Left lung (tissue), 10 donors: Measurements from ENCODE around the gene SASH1. TPM values are rescaled to one million over a fixed set of nuclear protein-coding genes. Genes with fewer than 3 reads are reported as not detected.

Experiments used
- ATAC-seq: fragments of 200-7000 bp; cut with Tn5 transposase; one replicate; pipeline ENCODE4 v1.9.1; 2020; ENCODE audit warnings: moderate library complexity
- DNase-seq, 4 donors: peaks; one replicate each; pipeline ENCODE4 v3.0.0-alpha.2; 2013 to 2020
- H3K27ac ChIP-seq, 2 donors: fragments of 200-600 bp; sonication (generic) in 1 of 2; one replicate each; pipeline versions ENCODE4 v1.5.0 to v1.8.0; 2020 to 2021
- H3K27me3 ChIP-seq, 2 donors: fragments of 200-600 bp; sonication (generic) in 1 of 2; one replicate each; pipeline versions ENCODE4 v1.5.0 to v1.8.0; 2020 to 2021
- H3K36me3 ChIP-seq, 2 donors: fragments of 200-600 bp; sonication (generic) in 1 of 2; one replicate each; pipeline versions ENCODE4 v1.5.0 to v1.8.0; 2020 to 2021
- H3K4me1 ChIP-seq, 2 donors: fragments of 200-600 bp; one replicate each; pipeline ENCODE4 v1.8.0; 2021
- H3K4me3 ChIP-seq, 2 donors: fragments of 200-600 bp; sonication (generic) in 1 of 2; one replicate each; pipeline versions ENCODE4 v1.5.0 to v1.8.0; 2020 to 2021; ENCODE audit warnings: mild to moderate bottlenecking in 1 of 2
- H3K9me3 ChIP-seq, 2 donors: fragments of 200-600 bp; sonication (generic) in 1 of 2; one replicate each; pipeline versions ENCODE4 v1.5.0 to v1.8.0; 2020 to 2021
- CTCF ChIP-seq, 2 donors: fragments of 200-600 bp; sonication (generic) in 1 of 2; IDR thresholded peaks; one replicate each; pipeline versions ENCODE4 v1.5.0 to v1.8.0; 2021; ENCODE audit warnings: antibody characterized with exemption in 2 of 2
- intact Hi-C, 2 donors: fragments of 100-400 bp; cut with DNase I; formaldehyde crosslinking; loops; one replicate each; pipeline versions ENCODE4 v1.11.2 to v1.14.2; 2022
- polyA plus RNA-seq, 6 donors: library from polyadenylated mRNA; unstranded; fragments of 120-200 nt; gene quantifications; one replicate each; pipeline ENCODE4 v1.2.1, GENCODE V29; 2013; ENCODE audit not compliant: insufficient read length in 6 of 6
- total RNA-seq, 2 donors: library from RNA; stranded (reverse); fragmentation: NEBNext Ultra II Directional; extraction: Animal tissue kit (Norgen Biotek cat#: 25700); gene quantifications; one replicate each; pipeline ENCODE4 v1.2.1, GENCODE V29; 2021
- donor health status: DM: no; HTN: yes; CAD: no.
- donor health status: DM: no; HTN: no; CAD: no.

Gene SASH1
- total and polyA plus RNA-seq, 8 donors, result 31.4 to 53.5 (median 34.8) TPM

DNA sequence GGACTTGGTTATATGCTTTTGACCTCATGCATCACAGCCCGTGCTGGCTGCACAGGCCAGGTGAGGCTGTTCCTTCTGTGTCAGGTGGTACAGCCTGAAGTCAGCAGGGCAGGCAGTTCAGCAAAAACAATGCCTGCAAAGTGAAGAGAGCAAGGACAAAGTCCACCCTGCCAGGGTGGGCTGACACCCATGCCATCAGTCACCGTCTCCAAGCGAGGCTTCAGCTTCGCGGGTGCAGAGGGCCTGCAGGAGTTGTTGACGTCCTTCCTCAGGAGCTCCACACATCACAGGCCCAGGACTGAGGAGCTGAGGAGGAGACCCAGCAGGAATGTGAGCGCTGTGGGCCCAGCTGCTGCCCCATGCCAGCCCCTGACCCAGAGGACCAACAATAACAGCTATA lies 111.3 kb downstream of the SASH1 start:
- ATAC-seq (no peak), DNase-seq (no peak)
- intact Hi-C loops, result no loop called here
- Histone ChIP-seq H3K4me3 (no peak overlapping the region), H3K4me1 (peaks cover 0 to 29% of the 10 kb centered on the region in 2 donors), H3K27ac (peak overlapping the region in 1 of 2 donors; percentile 23), H3K9me3 (no peaks in the 10 kb centered on the region), H3K36me3 (no peaks in the 10 kb centered on the region), H3K27me3 (no peaks in the 10 kb centered on the region)
- TF ChIP-seq CTCF (IDR thresholded peaks at IDR 0.05), result no peak

DNA sequence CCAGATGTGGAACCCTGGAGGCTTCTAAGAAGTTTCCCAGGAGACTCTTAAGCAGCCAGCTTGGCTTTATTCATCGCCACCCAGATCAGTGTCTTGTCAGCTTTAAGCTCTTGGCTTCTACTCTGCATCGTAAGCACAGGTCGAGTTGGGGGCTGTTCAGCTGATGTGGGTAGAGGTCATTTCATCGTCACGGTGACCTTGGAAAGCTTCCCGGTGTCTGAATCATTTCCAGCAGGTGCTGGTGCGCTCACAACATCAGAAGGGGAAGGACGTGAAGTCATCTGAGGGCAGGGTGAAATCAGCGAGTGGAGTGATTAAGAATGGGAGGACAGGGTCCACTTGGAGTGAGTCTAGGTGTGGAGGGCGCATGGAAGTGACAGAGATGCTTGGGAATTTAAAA lies 112.6 kb downstream of the SASH1 start:
- intact Hi-C loops, result no loop called here
- TF ChIP-seq CTCF (IDR thresholded peaks at IDR 0.05), result no peak
- Histone ChIP-seq H3K27me3 (no peaks in the 10 kb centered on the region), H3K4me1 (peaks cover 0 to 34% of the 10 kb centered on the region in 2 donors), H3K9me3 (no peaks in the 10 kb centered on the region), H3K27ac (peak overlapping the region in 1 of 2 donors; percentile 23), H3K4me3 (no peak overlapping the region), H3K36me3 (no peaks in the 10 kb centered on the region)
- ATAC-seq (peak; percentile 28), DNase-seq (no peak)

DNA sequence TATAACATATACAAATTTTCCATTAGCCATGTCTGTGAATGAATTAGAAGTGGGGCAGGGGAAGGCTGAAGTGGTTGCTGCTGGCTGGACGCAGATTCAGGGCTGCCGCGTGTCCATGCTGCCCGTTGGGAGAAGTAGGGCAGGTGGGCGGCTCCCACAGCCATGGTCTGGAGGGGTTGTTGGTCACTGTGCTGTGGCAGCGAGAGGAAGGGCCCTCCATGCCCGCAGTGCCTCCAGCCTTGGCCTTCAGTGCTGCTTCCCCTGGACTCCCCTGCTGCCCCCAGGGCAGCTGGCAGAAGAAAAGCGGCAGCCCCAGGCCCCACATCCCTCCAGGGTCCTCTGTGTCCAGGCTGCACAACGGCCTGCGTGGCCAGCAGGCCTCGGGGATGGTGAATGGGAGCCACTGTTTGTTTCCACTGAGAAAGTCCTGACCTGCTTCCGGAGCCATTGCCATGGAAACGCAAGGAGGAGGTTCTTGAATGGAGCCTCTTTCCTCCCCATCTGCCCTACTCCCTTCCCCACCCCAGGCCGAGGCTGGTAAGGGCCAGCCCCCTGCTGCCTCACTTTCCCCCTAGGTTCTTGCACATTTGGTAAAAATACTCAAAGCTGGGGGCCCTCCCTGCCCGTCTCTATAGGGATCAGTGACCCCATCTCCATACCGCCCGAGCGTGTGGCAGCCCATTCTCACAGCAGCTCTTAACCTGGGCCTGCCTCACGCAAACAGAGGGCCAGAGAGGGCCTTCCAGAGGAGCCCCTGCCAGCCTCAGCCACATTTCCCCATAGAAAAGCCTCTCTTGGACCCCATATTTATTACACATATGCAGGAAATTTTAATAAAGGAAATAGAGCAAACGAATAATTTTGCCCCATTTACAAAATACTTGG lies 113.3 kb downstream of the SASH1 start:
- intact Hi-C loops, result no loop called here
- Histone ChIP-seq H3K27me3 (no peaks in the 10 kb centered on the region), H3K4me3 (no peak overlapping the region), H3K4me1 (peaks cover 0 to 33% of the 10 kb centered on the region in 2 donors), H3K9me3 (no peaks in the 10 kb centered on the region), H3K27ac (no peak overlapping the region), H3K36me3 (no peaks in the 10 kb centered on the region)
- no peak for TF ChIP-seq CTCF (IDR thresholded peaks at IDR 0.05)
- no peak for DNase-seq
- no peak for ATAC-seq

GRCh38 chr6:148457137-148457842 lies 114.7 kb downstream of the SASH1 start:
- no peak for DNase-seq
- Histone ChIP-seq H3K9me3 (no peaks in the 10 kb centered on the region), H3K4me1 (peaks cover under 1 to 28% of the 10 kb centered on the region in 2 donors), H3K36me3 (no peaks in the 10 kb centered on the region), H3K27ac (no peak overlapping the region), H3K27me3 (no peaks in the 10 kb centered on the region), H3K4me3 (no peak overlapping the region)
- intact Hi-C loops, result no loop called here
- no peak for ATAC-seq
- TF ChIP-seq CTCF (IDR thresholded peaks at IDR 0.05), result no peak

GRCh38 chr6:148457843-148458159 lies 115.2 kb downstream of the SASH1 start:
- Histone ChIP-seq H3K9me3 (no peaks in the 10 kb centered on the region), H3K27me3 (no peaks in the 10 kb centered on the region), H3K27ac (no peak overlapping the region), H3K36me3 (no peaks in the 10 kb centered on the region), H3K4me1 (peaks cover 4 to 23% of the 10 kb centered on the region in 2 donors), H3K4me3 (no peak overlapping the region)
- intact Hi-C loops, result no loop called here
- TF ChIP-seq CTCF (IDR thresholded peaks at IDR 0.05), result no peak
- no peak for ATAC-seq
- no peak for DNase-seq
